K562 (cell line): ENCODE data around the gene SPEM1.

Experiments used
- ATF2 ChIP-seq: sonication (generic); formaldehyde crosslinking; IDR thresholded peaks from 2 replicates; pipeline ENCODE4 v1.8.1; 2022; ENCODE audit warnings: missing genetic modification reagents
- CTCF ChIP-seq, 3 experiments: IDR thresholded peaks in 2 of 3; conservative IDR thresholded peaks in 1 of 3; 2 replicates each; pipeline ENCODE4 v1.5.1; 2011 to 2012; ENCODE audit warnings: low read length in 3 of 3, mild to moderate bottlenecking in 3 of 3, control low read depth in 2 of 3, improper control_type of control experiment in 1 of 3, inconsistent platforms in 1 of 3, low read depth in 1 of 3, mixed read lengths in 1 of 3, moderate library complexity in 1 of 3; ENCODE audit not compliant: insufficient read depth in 2 of 3
- POLR2AphosphoS5 ChIP-seq: IDR thresholded peaks from 2 replicates; pipeline ENCODE4 v1.6.1; 2011; ENCODE audit warnings: mild to moderate bottlenecking, low read depth, low read length, moderate library complexity; ENCODE audit not compliant: control insufficient read depth, insufficient read depth
- RREB1 ChIP-seq: fragments of 250-450 bp; sonication (Bioruptor Pico); IDR thresholded peaks from 2 replicates; pipeline ENCODE4 v1.4.0; 2020
- SMC3 ChIP-seq: conservative IDR thresholded peaks from 2 replicates; pipeline ENCODE4 v1.6.1; 2011; ENCODE audit warnings: low read depth, low read length, improper control_type of control experiment; ENCODE audit not compliant: insufficient read depth
- SNIP1 ChIP-seq: fragments of 450-650 bp; IDR thresholded peaks from 2 replicates; pipeline ENCODE4 v1.7.1; 2017; ENCODE audit warnings: low read depth, mild to moderate bottlenecking

GRCh38 chr17:7460850-7461660 is 40.9 kb downstream of the SPEM1 start:
- TF ChIP-seq POLR2AphosphoS5: no peak
- no peak for TF ChIP-seq SMC3
- TF ChIP-seq RREB1 (CRISPR knock-in tag): no peak
- TF ChIP-seq ATF2 (CRISPR knock-in tag): no peak
- TF ChIP-seq CTCF (IDR thresholded peaks at IDR 0.05 in 2 of 3, conservative IDR thresholded peaks at IDR 0.05 in 1 of 3; ENCODE audit: insufficient read depth in 2 of 3, low read depth in 1 of 3, low read length in 3 of 3): no peak
- no peak for TF ChIP-seq SNIP1
